HFFc6 (cell line): ENCODE data around the gene AGO4. TPM values are rescaled to one million over a fixed set of nuclear protein-coding genes. Genes with fewer than 3 reads are reported as not detected.
"Not testable (repeated sequence)": the region's sequence is repeated elsewhere in the genome, so short reads cannot be mapped to it uniquely, and the experiment has no call there.

ENCODE experiments used
- DNase-seq: peaks from one replicate; pipeline ENCODE4 v3.0.0-alpha.2; 2018
- H3K27ac Mint-ChIP-seq: 2 replicates; pipeline ENCODE4 v1.8.0; 2020; ENCODE audit warnings: mild to moderate bottlenecking, mixed read lengths
- H3K27me3 Mint-ChIP-seq: 2 replicates; pipeline ENCODE4 v1.8.0; 2021; ENCODE audit warnings: mild to moderate bottlenecking, moderate library complexity, mixed read lengths; ENCODE audit not compliant: insufficient read depth
- H3K36me3 Mint-ChIP-seq: 2 replicates; pipeline ENCODE4 v1.8.0; 2021; ENCODE audit warnings: low read depth, mixed read lengths
- H3K4me1 Mint-ChIP-seq: 2 replicates; pipeline ENCODE4 v1.8.0; 2020; ENCODE audit warnings: low read depth, mixed read lengths
- H3K4me3 Mint-ChIP-seq: 2 replicates; pipeline ENCODE4 v1.8.0; 2020; ENCODE audit warnings: mild to moderate bottlenecking, moderate library complexity, mixed read lengths
- H3K9me3 Mint-ChIP-seq: 2 replicates; pipeline ENCODE4 v1.8.0; 2020; ENCODE audit warnings: mild to moderate bottlenecking, mixed read lengths
- total RNA-seq, 6 experiments: library from RNA; stranded (reverse); fragmentation: NEBNext Ultra II Directional; extraction: Animal tissue kit (Norgen Biotek cat#: 25700); gene quantifications; 2 replicates in 1 of 6; 3 replicates in 5 of 6; pipeline ENCODE4 v1.2.3, GENCODE V29; 2021
- TF ChIP-seq, protein P1 (sequence below): fragments of 200-600 bp; sonication (generic); IDR thresholded peaks from 2 replicates; pipeline ENCODE4 v1.5.0; 2021; ENCODE audit warnings: antibody characterized with exemption, mild to moderate bottlenecking

The AGO4 gene
- total RNA-seq, 6 experiments from 2014 or later = 3.6 to 6.9 (median 6.3) TPM

DNA sequence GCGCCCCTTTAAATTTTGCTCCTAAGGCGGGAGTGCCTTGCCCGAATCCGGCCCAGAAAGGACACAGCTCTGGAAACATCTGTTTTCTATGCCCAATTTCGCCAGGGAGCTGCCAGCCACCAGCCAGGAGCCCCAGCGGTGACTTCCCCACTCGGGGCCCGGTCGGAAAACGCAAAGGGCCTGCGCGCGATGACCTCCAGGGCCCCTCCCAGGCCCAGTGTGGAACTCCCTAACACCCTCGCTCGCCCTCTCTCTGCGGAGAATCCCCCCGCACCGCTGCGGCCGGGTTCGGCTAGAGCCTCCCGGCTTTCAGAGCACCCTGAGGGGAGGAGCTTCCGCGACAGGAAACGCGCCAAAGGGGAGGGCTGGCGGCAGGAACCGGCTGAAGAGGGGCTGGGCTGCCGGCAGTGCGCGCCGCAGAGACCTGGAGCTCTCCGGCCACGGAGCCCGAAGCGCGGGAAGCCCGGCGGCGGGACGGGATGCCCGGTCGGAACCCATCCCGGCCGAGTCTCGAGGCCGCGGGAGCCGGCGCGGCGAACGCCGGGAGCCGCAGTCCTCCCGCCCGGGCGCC is 38.5 kb upstream of the AGO4 start:
- Mint-ChIP-seq H3K9me3 (no peaks in the 10 kb centered on the region), H3K36me3 (no peaks in the 10 kb centered on the region), H3K4me3 (peak overlapping the region; percentile 98), H3K27me3 (peaks cover 1% of the 10 kb centered on the region), H3K4me1 (peaks cover 18% of the 10 kb centered on the region), H3K27ac (peak overlapping the region; percentile 76)
- TF ChIP-seq, protein P1, sequence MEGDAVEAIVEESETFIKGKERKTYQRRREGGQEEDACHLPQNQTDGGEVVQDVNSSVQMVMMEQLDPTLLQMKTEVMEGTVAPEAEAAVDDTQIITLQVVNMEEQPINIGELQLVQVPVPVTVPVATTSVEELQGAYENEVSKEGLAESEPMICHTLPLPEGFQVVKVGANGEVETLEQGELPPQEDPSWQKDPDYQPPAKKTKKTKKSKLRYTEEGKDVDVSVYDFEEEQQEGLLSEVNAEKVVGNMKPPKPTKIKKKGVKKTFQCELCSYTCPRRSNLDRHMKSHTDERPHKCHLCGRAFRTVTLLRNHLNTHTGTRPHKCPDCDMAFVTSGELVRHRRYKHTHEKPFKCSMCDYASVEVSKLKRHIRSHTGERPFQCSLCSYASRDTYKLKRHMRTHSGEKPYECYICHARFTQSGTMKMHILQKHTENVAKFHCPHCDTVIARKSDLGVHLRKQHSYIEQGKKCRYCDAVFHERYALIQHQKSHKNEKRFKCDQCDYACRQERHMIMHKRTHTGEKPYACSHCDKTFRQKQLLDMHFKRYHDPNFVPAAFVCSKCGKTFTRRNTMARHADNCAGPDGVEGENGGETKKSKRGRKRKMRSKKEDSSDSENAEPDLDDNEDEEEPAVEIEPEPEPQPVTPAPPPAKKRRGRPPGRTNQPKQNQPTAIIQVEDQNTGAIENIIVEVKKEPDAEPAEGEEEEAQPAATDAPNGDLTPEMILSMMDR = peak; percentile 30; the same call in 1 of the 2 replicates
- DNase-seq = peak; percentile 73

DNA sequence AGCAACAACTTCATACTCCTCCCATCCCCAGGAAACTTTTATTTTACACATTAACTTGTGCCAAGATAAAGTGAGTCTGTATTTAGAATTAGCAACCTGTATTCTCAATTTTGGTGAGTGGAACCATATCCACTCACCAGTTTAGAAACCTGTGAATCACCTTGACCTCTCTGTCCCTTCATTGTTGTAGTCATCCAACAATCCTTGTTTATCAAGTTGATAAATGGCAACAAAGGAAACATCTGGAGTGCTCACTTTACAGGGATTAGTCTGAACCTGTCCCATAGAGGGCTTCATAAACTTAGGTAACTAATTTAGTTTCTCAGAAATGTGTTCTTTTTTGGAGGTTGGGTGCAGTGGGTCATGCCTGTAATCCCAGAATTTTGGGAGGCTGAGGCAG is 34.1 kb upstream of the AGO4 start:
- peaks cover 5% of the 10 kb centered on the region for H3K4me1 Mint-ChIP-seq
- TF ChIP-seq, protein P1 = no peak
- no peak for DNase-seq
- no peak overlapping the region for H3K27ac Mint-ChIP-seq
- H3K36me3 Mint-ChIP-seq = no peaks in the 10 kb centered on the region
- H3K4me3 Mint-ChIP-seq = no peak overlapping the region
- no peaks in the 10 kb centered on the region for H3K9me3 Mint-ChIP-seq
- H3K27me3 Mint-ChIP-seq = peaks cover 1% of the 10 kb centered on the region

DNA sequence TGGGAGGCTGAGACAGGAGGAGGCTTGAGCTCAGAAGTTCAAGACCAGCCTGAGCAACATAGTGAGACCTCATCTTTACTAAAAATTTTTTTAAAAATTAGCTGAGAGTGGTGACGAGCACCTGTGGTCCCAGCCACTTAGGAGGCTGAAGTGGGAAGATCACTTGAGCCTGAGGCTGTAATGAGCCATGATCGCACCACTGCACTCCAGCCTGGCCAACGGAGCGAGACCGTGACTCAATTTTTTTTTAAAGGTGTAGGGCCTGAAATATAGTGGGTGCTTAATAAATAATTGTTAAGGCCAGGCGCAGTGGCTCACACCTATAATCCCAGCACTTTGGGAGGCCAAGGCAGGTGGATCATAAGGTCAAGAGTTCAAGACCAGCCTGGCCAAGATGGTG is 31.6 kb upstream of the AGO4 start:
- H3K4me1 Mint-ChIP-seq, H3K27me3 Mint-ChIP-seq, H3K36me3 Mint-ChIP-seq, H3K9me3 Mint-ChIP-seq, DNase-seq, H3K4me3 Mint-ChIP-seq, H3K27ac Mint-ChIP-seq: not testable (repeated sequence)

DNA sequence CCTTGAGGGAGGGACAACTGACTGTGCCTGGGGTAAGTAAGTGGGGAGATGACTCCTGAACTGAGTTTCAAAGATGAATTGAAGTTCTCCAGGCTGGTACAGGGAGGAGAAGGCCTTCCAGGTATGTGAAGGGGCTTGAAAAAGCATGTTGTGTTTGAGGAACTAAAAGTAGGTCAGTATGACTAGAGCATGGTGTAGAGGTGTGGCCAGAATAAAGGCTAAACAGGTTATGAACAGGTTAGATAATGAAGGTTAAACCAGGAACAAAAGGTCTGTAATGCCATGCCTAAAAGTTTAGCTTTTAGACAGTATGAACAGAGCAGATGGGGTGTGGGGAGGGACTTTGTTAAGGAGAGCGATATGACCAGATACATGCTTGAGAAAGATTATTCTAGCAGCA is 30.7 kb upstream of the AGO4 start:
- H3K4me3 Mint-ChIP-seq = no peak overlapping the region
- H3K27ac Mint-ChIP-seq = no peak overlapping the region
- H3K4me1 Mint-ChIP-seq = no peaks in the 10 kb centered on the region
- no peaks in the 10 kb centered on the region; the same call in none of the 2 replicates for H3K27me3 Mint-ChIP-seq
- no peaks in the 10 kb centered on the region for H3K9me3 Mint-ChIP-seq
- TF ChIP-seq, protein P1 = no peak
- no peak for DNase-seq
- H3K36me3 Mint-ChIP-seq = no peaks in the 10 kb centered on the region

DNA sequence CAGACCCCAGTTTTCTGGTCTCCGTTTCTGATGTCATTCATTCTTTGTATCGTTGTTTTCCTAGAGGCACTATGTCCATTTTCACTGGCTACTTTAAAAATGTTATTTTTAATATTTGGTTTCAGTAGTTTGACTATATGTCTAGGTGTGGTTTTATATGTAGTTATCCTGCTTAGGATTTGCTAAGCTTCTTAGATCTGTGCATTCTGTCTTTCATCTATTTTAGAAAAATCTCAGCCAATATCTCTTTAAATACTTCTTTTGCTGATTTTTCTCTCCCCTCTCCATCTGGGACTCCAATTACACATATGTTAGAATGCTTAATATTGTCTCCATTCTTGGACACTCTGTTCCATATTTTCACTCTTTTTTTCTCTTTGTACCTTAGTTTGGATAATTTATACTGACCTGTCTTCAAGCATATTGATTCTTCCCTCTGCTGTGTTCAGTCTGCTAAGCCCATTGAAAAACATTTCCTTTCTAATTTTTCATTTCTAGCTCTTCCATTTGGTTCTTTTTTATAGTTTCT is 24.7 kb upstream of the AGO4 start:
- TF ChIP-seq, protein P1 = no peak
- Mint-ChIP-seq H3K4me3 (no peak overlapping the region), H3K27ac (no peak overlapping the region), H3K36me3 (no peaks in the 10 kb centered on the region; the same call in 1 of the 2 replicates), H3K4me1 (no peaks in the 10 kb centered on the region), H3K27me3 (no peaks in the 10 kb centered on the region), H3K9me3 (no peaks in the 10 kb centered on the region)
- no peak for DNase-seq

DNA sequence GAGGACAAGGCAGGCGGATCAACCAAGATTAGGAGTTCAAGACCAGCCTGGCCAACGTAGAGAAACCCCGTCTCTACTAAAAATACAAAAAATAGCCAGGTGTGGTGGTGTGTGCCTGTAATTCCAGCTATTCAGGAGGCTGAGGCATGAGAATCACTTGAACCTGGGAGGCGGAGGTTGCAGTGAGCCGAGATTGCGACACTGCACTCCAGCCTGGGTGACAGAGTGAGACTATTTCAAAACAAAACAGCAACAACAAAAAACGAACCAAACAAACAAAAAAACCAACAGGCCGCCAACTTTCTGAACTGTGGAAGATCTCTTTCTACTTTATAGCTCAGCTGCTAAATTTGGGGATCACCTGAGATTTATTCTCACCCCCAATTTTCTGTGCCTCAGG is 23.5 kb upstream of the AGO4 start:
- H3K9me3 Mint-ChIP-seq, DNase-seq, H3K4me1 Mint-ChIP-seq, H3K27ac Mint-ChIP-seq, H3K36me3 Mint-ChIP-seq, H3K27me3 Mint-ChIP-seq, H3K4me3 Mint-ChIP-seq: not testable (repeated sequence)
